MG63 (cell line): ENCODE results near the gene NHERF1. TPM values are rescaled to one million over a fixed set of nuclear protein-coding genes. Genes with fewer than 3 reads are reported as not detected.

ENCODE experiments used
- DNase-seq: peaks from one replicate; pipeline ENCODE4 v3.0.0-alpha.2; 2020
- H3K27me3 ChIP-seq: fragments of 250-450 bp; sonication (Bioruptor Pico); 2 replicates; pipeline ENCODE4 v1.5.1; 2020; ENCODE audit warnings: mild to moderate bottlenecking, moderate library complexity
- H3K36me3 ChIP-seq: fragments of 250-450 bp; sonication (Bioruptor Pico); 2 replicates; pipeline ENCODE4 v1.5.1; 2020; ENCODE audit warnings: mild to moderate bottlenecking, moderate library complexity
- H3K4me3 ChIP-seq: fragments of 250-450 bp; sonication (Bioruptor Pico); 2 replicates; pipeline ENCODE4 v1.5.1; 2020; ENCODE audit warnings: mild to moderate bottlenecking, moderate library complexity
- H3K9me3 ChIP-seq: fragments of 250-450 bp; sonication (Bioruptor Pico); 2 replicates; pipeline ENCODE4 v1.5.1; 2020; ENCODE audit warnings: mild to moderate bottlenecking, moderate library complexity
- total RNA-seq: library from RNA; depleted of rRNA; stranded (reverse); fragments of >200 nt; shearing (Covaris generic); gene quantifications from 2 replicates; pipeline ENCODE4 v1.2.3, GENCODE V29; 2014; ENCODE audit warnings: low replicate concordance; rRNA removed

The NHERF1 gene
- 110 and 150 TPM in 2 replicates for total RNA-seq

- H3K9me3 ChIP-seq: no peaks in the 10 kb centered on the region
- peaks cover 30% of the 10 kb centered on the region for H3K36me3 ChIP-seq
- peak within 1 kb of the TSS; percentile 99 for H3K4me3 ChIP-seq
- DNase-seq: peak; percentile 97
- no peaks in the 10 kb centered on the region for H3K27me3 ChIP-seq
Measured at GRCh38 chr17:74748529-74749278, at the start of gene NHERF1. Gene NHERF1 (plus strand): TSS chr17:74748628. CDS start chr17:74748847, 219 bp downstream.

GRCh38 chr17:74699236-74699635 is 49.2 kb upstream of the NHERF1 start:
- no peak for DNase-seq
- H3K4me3 ChIP-seq: no peak overlapping the region
- H3K27me3 ChIP-seq: peaks cover 23% of the 10 kb centered on the region
- no peaks in the 10 kb centered on the region for H3K9me3 ChIP-seq
- no peaks in the 10 kb centered on the region for H3K36me3 ChIP-seq

- Histone ChIP-seq H3K27me3 (peaks cover 26% of the 10 kb centered on the region), H3K4me3 (no peak overlapping the region)
- DNase-seq: no peak
Measured at GRCh38 chr17:74702116-74702871, 46.1 kb upstream of the NHERF1 start.

DNA sequence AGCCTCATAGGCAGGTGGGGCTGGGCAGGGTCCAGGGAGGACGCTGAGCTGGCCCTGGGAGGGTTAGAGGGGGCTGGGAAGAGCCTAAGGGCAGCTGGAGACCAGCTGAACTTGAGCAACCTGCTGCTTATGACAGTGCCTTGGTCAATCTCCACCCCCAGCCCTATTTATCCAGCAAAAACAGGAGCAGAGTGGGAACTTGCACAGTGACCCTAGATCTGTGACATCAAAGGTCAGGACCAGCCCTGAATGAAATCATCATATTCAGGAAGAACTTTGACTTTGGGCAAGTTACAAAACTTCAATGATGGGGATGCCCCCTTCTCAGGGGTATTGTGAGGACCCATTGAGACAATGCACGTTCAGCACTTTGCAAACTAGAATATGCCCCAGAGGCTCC is 45.1 kb upstream of the NHERF1 start:
- no peak for DNase-seq
- Histone ChIP-seq H3K9me3 (no peaks in the 10 kb centered on the region), H3K4me3 (no peak overlapping the region), H3K27me3 (peaks cover 24% of the 10 kb centered on the region), H3K36me3 (no peaks in the 10 kb centered on the region)

More at GRCh38 chr17:74702116-74702871, 46.1 kb upstream of the NHERF1 start:
- Histone ChIP-seq H3K36me3 (no peaks in the 10 kb centered on the region), H3K9me3 (no peaks in the 10 kb centered on the region)

DNA sequence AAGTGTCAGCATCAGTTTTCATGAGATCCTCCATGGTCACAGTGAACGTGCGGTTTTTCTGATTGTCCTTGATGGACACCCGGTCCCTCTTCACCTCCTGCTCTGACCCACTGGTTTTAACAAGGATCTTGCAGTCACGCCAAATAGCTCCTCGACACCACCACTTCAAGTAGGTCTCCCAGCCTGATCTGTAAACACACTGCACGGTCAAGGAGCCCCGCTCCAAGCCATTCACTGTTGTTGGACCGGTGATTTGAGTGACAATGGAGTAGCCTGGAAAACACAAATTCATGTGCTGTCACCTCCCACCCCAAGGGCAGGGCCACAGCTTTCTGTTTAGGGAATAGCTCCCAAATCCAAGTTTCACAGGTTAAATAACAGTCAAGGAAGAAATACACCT is 43.9 kb upstream of the NHERF1 start:
- Histone ChIP-seq H3K27me3 (peaks cover 24% of the 10 kb centered on the region), H3K4me3 (no peak overlapping the region), H3K9me3 (no peaks in the 10 kb centered on the region), H3K36me3 (no peaks in the 10 kb centered on the region)
- no peak for DNase-seq

GRCh38 chr17:74711058-74711824 is 37.2 kb upstream of the NHERF1 start:
- DNase-seq: no peak
- H3K9me3 ChIP-seq: no peaks in the 10 kb centered on the region
- H3K36me3 ChIP-seq: no peaks in the 10 kb centered on the region
- no peak overlapping the region for H3K4me3 ChIP-seq
- H3K27me3 ChIP-seq: peaks cover 17% of the 10 kb centered on the region

DNA sequence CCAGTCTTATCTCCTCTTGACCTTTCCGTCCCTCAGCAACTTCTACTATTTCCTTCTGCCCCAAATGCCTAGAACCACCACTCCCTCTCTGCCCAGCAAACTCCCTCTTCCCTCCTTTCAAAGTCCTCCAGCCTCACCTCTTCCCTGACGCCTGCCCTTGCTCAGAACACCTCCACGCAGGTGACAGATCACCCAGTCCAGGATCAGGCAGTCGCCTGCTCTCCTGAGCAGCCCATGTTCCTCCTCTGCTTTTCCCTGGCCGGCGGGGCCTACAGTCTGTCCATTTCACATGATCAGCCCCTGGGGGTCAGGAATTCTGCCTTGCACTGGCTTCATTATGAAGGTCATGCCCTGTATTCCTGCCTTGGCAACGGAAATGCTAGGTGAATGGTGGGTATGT is 36.1 kb upstream of the NHERF1 start:
- H3K4me3 ChIP-seq: no peak overlapping the region
- H3K9me3 ChIP-seq: no peaks in the 10 kb centered on the region
- H3K36me3 ChIP-seq: no peaks in the 10 kb centered on the region
- no peak for DNase-seq
- H3K27me3 ChIP-seq: peaks cover 12% of the 10 kb centered on the region

DNA sequence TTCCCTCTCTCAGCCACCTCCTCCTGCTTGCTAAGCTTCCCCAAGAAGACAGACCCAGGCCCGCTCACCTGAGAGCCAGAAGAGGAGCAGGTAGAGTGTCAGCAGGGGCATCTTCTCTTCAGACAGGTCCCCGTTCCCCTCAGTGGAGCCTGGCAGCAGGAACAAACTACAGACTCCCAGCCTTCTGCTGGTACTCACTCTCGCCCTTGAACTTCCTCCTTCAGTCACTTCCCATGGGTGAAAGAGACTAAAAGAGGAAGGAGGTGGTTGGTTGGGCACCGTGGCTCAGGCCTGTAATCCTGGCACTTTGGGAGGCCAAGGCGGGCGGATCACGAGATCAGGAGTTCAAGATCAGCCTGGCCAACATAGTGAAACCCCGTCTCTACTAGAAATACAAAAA is 35.7 kb upstream of the NHERF1 start, which contains the start of gene CD300LF:
Gene CD300LF (minus strand): TSS at position 168 of the 400 bp plus-strand sequence. CDS start 57 bp downstream, at position 111.
- H3K36me3 ChIP-seq: no peaks in the 10 kb centered on the region
- no peaks in the 10 kb centered on the region for H3K9me3 ChIP-seq
- H3K27me3 ChIP-seq: peaks cover 12% of the 10 kb centered on the region
- no peak for DNase-seq
- H3K4me3 ChIP-seq: no peak within 1 kb of the TSS

GRCh38 chr17:74713171-74713755 is 35.2 kb upstream of the NHERF1 start:
- no peak for DNase-seq
- H3K27me3 ChIP-seq: peaks cover 13% of the 10 kb centered on the region
- no peaks in the 10 kb centered on the region for H3K36me3 ChIP-seq
- H3K4me3 ChIP-seq: no peak overlapping the region
- no peaks in the 10 kb centered on the region for H3K9me3 ChIP-seq

DNA sequence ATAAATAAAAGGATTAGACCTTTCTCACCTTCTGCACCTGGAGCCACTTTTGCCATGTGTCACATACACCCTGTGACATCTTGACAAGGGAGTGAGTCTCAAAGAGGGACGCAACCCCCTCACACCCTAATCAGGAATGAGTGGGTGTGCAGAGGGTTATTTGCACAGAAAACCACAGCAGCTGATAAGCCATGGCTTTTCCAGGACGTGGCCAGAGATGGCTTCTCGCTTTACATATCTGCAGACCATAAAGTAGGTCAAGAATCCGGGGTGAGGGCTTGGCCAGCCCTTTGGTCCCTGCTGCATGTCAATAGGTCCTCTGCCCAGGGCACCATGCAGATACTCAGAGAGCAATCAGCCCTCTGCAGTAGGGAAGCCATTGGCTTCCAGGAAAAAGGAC is 33.3 kb upstream of the NHERF1 start:
- H3K4me3 ChIP-seq: no peak overlapping the region
- no peaks in the 10 kb centered on the region for H3K36me3 ChIP-seq
- no peak for DNase-seq
- no peaks in the 10 kb centered on the region for H3K9me3 ChIP-seq
- peaks cover 28% of the 10 kb centered on the region for H3K27me3 ChIP-seq

DNA sequence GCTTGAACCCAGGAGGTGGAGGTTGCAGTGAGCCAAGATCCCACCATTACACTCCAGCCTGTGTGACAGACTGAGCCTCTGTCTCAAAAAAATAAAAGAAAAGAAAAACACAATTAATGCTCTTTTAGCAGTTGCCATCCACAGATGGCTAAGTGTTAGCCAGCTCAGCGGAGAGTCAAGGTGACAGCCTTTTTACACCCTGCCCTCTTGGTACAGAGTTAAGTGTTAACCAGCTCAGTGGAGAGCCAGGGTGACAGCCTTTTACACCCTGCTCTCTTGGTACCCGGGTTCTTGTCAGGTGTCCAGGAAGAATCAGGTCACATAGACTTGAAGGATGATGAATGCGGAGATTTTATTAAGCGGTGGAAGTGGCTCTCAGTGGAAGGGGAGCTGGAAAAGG is 27.9 kb upstream of the NHERF1 start:
- Histone ChIP-seq H3K4me3 (no peak overlapping the region), H3K27me3 (peaks cover 26% of the 10 kb centered on the region), H3K9me3 (no peaks in the 10 kb centered on the region), H3K36me3 (no peaks in the 10 kb centered on the region)
- DNase-seq: no peak

DNA sequence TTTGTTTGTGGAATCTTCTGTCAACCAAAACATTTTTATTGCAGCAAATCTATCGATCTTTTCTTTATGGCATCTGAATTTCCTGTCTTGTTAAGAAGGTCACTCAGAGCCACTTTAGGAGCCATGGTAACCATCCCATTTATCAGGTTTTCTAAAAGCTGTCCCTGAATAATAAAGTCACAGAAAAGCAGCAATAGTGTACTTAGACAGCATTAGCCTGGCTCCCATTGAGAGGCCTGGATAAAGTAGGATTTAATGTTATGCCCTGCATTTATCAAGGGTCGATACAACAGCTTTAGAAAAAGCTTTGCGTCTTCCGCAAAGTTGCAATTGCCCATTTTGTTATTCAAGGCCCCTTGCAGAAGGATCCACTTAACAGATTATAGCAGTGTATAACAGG is 25.6 kb upstream of the NHERF1 start:
- Histone ChIP-seq H3K9me3 (no peaks in the 10 kb centered on the region), H3K36me3 (no peaks in the 10 kb centered on the region)
- no peak for DNase-seq

DNA sequence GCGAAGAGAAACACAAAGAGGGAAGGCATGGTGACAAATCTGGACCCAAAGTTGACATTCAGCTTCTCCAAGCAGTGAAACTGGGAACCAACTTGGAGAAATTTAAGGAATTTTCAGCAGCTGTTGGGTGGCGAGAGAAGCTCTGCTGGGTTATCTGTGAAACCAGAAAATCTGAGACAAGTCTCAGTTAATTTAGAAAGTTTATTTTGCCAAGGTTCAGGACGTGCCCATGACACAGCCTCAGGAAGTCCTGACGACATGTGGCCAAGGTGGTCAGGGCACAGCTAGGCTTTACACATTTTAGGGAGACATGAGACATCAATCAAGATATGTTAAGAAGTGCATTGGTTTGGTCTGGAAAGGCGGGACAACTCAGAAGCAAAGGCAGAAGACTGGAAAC is 24.5 kb upstream of the NHERF1 start:
- Histone ChIP-seq H3K36me3 (no peaks in the 10 kb centered on the region), H3K27me3 (peaks cover 19% of the 10 kb centered on the region), H3K9me3 (0 out of 2 replicates have a peak, but pooled peaks cover 1% of the 10 kb centered on the region), H3K4me3 (no peak overlapping the region)
- no peak for DNase-seq

More for the DNA sequence above, 25.6 kb upstream of the NHERF1 start:
- Histone ChIP-seq H3K4me3 (no peak overlapping the region), H3K27me3 (peaks cover 26% of the 10 kb centered on the region)

DNA sequence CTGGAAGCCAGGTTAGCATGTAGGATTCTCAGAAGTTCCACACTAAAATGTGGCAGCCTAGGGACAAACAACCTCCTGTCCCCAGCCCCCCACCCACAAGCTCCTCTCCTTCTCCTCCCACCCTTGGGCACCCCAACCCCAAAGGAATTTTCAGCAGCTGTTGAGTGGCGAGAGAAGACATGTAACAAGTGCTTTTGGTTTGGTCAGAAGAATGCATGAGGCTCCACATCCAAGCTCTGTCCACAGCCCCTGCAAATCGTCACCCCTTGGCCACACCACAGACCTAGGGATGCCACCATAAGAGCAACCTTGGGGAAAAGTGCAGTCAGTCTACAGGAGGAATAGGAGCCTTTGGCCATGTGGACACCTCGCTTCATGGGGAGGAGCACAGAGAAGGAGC is 23.3 kb upstream of the NHERF1 start:
- Histone ChIP-seq H3K36me3 (no peaks in the 10 kb centered on the region), H3K4me3 (no peak overlapping the region), H3K9me3 (0 out of 2 replicates have a peak, but pooled peaks cover 2% of the 10 kb centered on the region), H3K27me3 (peaks cover 11% of the 10 kb centered on the region)
- DNase-seq: no peak

- DNase-seq: no peak
- H3K36me3 ChIP-seq: no peaks in the 10 kb centered on the region
Measured at GRCh38 chr17:74728033-74728701, 20.3 kb upstream of the NHERF1 start.

GRCh38 chr17:74728702-74729075 is 19.7 kb upstream of the NHERF1 start:
- no peaks in the 10 kb centered on the region for H3K36me3 ChIP-seq
- DNase-seq: no peak
- 0 out of 2 replicates have a peak, but pooled peaks cover 2% of the 10 kb centered on the region for H3K9me3 ChIP-seq
- H3K27me3 ChIP-seq: peaks cover 3% of the 10 kb centered on the region; the same call in 1 of the 2 replicates
- no peak overlapping the region for H3K4me3 ChIP-seq

More at GRCh38 chr17:74728033-74728701, 20.3 kb upstream of the NHERF1 start:
- 0 out of 2 replicates have a peak, but pooled peaks cover 2% of the 10 kb centered on the region for H3K9me3 ChIP-seq
- no peak overlapping the region for H3K4me3 ChIP-seq
- H3K27me3 ChIP-seq: peaks cover 5% of the 10 kb centered on the region; the same call in 1 of the 2 replicates
